ENCODE measurements around the gene SALL3.
"Not testable (repeated sequence)": the region's sequence is repeated elsewhere in the genome, so short reads cannot be mapped to it uniquely, and the experiment has no call there.

SALL3 gene

GRCh38 chr18:78979730-78980278, at the start of gene SALL3:
Gene SALL3 (plus strand): TSS chr18:78979818. CDS start chr18:78980275, 457 bp downstream.
- no peak for DNase-seq (ENCODE audit: low read depth, low spot score)

GRCh38 chr18:78932281-78932680, 47.3 kb upstream of the SALL3 start:
- DNase-seq (ENCODE audit: low read depth, low spot score): no peak

GRCh38 chr18:78934003-78934402, 45.6 kb upstream of the SALL3 start:
- DNase-seq (ENCODE audit: low read depth, low spot score): no peak

GRCh38 chr18:78934551-78935225, 44.9 kb upstream of the SALL3 start:
- DNase-seq (ENCODE audit: low read depth, low spot score): no peak

GRCh38 chr18:78935406-78935805, 44.2 kb upstream of the SALL3 start:
- no peak for DNase-seq (ENCODE audit: low read depth, low spot score)

GRCh38 chr18:78936251-78937005, 43.2 kb upstream of the SALL3 start:
- DNase-seq (ENCODE audit: low read depth, low spot score): no peak

GRCh38 chr18:78937166-78937565, 42.5 kb upstream of the SALL3 start:
- DNase-seq (ENCODE audit: low read depth, low spot score): no peak

GRCh38 chr18:78939105-78939504, 40.5 kb upstream of the SALL3 start:
- no peak for DNase-seq (ENCODE audit: low read depth, low spot score)

GRCh38 chr18:78939734-78940494, 39.7 kb upstream of the SALL3 start:
- DNase-seq (ENCODE audit: low read depth, low spot score): no peak

- DNase-seq (ENCODE audit: low read depth, low spot score): not testable (repeated sequence)
Measured at GRCh38 chr18:78942236-78942635, 37.4 kb upstream of the SALL3 start.

GRCh38 chr18:78945628-78946027, 34.0 kb upstream of the SALL3 start:
- DNase-seq (ENCODE audit: low read depth, low spot score): no peak

- no peak for DNase-seq (ENCODE audit: low read depth, low spot score)
Measured at GRCh38 chr18:78947291-78947690, 32.3 kb upstream of the SALL3 start.

- no peak for DNase-seq (ENCODE audit: low read depth, low spot score)
Measured at GRCh38 chr18:78948221-78948620, 31.4 kb upstream of the SALL3 start.

GRCh38 chr18:78948707-78949106, 30.9 kb upstream of the SALL3 start:
- no peak for DNase-seq (ENCODE audit: low read depth, low spot score)

- no peak for DNase-seq (ENCODE audit: low read depth, low spot score)
Measured at GRCh38 chr18:78949216-78949615, 30.4 kb upstream of the SALL3 start.

- DNase-seq (ENCODE audit: low read depth, low spot score): no peak
Measured at GRCh38 chr18:78950386-78950785, 29.2 kb upstream of the SALL3 start.

GRCh38 chr18:78953566-78953965, 26.1 kb upstream of the SALL3 start:
- DNase-seq (ENCODE audit: low read depth, low spot score): no peak

- no peak for DNase-seq (ENCODE audit: low read depth, low spot score)
Measured at GRCh38 chr18:78955051-78955450, 24.6 kb upstream of the SALL3 start.

- DNase-seq (ENCODE audit: low read depth, low spot score): no peak
Measured at GRCh38 chr18:78957140-78957539, 22.5 kb upstream of the SALL3 start.

GRCh38 chr18:78960709-78961108, 18.9 kb upstream of the SALL3 start:
- no peak for DNase-seq (ENCODE audit: low read depth, low spot score)

- no peak for DNase-seq (ENCODE audit: low read depth, low spot score)
Measured at GRCh38 chr18:78962098-78962497, 17.5 kb upstream of the SALL3 start.

GRCh38 chr18:78964727-78965126, 14.9 kb upstream of the SALL3 start:
- not testable (repeated sequence) for DNase-seq (ENCODE audit: low read depth, low spot score)

Data from activated CD4-positive, CD25-positive, alpha-beta regulatory T cell treated with anti-CD3 and anti-CD28 coated beads, Interleukin-2, amount 50 U/mL, for 16 hours (primary cell).